ENCODE data around the gene TMEM223.
A peak's percentile ranks its signal among the peaks of the same experiment; 100 is the strongest.

TMEM223 gene

GRCh38 chr11:62786318-62787004 is 5.3 kb downstream of the TMEM223 start:
- Histone ChIP-seq H3K27ac (peak overlapping the region; percentile 91 to 99), H3K4me3 (peak overlapping the region; percentile 98)
- TF ChIP-seq CTCF (IDR thresholded peaks at IDR 0.05) = peak; percentile 93
- peak; percentile 92 for DNase-seq (ENCODE audit: low spot score)

- TF ChIP-seq CTCF (IDR thresholded peaks at IDR 0.05) = no peak
- no peak overlapping the region for H3K4me3 ChIP-seq
- DNase-seq (ENCODE audit: low spot score) = no peak
- no peak overlapping the region for H3K27ac ChIP-seq
Observed at GRCh38 chr11:62782753-62783152, 9.1 kb downstream of the TMEM223 start.

GRCh38 chr11:62778441-62778840 is 13.4 kb downstream of the TMEM223 start:
- Histone ChIP-seq H3K4me3 (no peak overlapping the region), H3K27ac (no peak overlapping the region)
- DNase-seq (ENCODE audit: low spot score) = no peak
- TF ChIP-seq CTCF (IDR thresholded peaks at IDR 0.05) = no peak

GRCh38 chr11:62777389-62777788 is 14.4 kb downstream of the TMEM223 start:
- no peak overlapping the region for H3K4me3 ChIP-seq
- no peak overlapping the region for H3K27ac ChIP-seq
- no peak for DNase-seq (ENCODE audit: low spot score)
- TF ChIP-seq CTCF (IDR thresholded peaks at IDR 0.05) = no peak

GRCh38 chr11:62775646-62776045 is 16.2 kb downstream of the TMEM223 start:
- no peak for DNase-seq (ENCODE audit: low spot score)
- TF ChIP-seq CTCF (IDR thresholded peaks at IDR 0.05) = no peak
- H3K27ac ChIP-seq = no peak overlapping the region
- H3K4me3 ChIP-seq = no peak overlapping the region

- DNase-seq (ENCODE audit: low spot score) = no peak
- Histone ChIP-seq H3K27ac (no peak overlapping the region), H3K4me3 (no peak overlapping the region)
- no peak for TF ChIP-seq CTCF (IDR thresholded peaks at IDR 0.05)
Observed at GRCh38 chr11:62774407-62774806, 17.4 kb downstream of the TMEM223 start.
